Activated CD4-positive, alpha-beta T cell treated with anti-CD3 and anti-CD28 coated beads, Interleukin-2, Interleukin-6, amounts not matched to agents 100 ng/mL and 50 ng/mL, durations not matched to agents 16 hours and 8 hours (primary cell): ENCODE results near the gene GMDS.

ENCODE experiments used
- DNase-seq: peaks from one replicate; pipeline ENCODE4 v3.0.0-alpha.2; 2020

Gene GMDS

GRCh38 chr6:1662534-1662933, 582.9 kb downstream of the GMDS start:
- DNase-seq = no peak

GRCh38 chr6:1659816-1660215, 585.6 kb downstream of the GMDS start:
- no peak for DNase-seq

DNA sequence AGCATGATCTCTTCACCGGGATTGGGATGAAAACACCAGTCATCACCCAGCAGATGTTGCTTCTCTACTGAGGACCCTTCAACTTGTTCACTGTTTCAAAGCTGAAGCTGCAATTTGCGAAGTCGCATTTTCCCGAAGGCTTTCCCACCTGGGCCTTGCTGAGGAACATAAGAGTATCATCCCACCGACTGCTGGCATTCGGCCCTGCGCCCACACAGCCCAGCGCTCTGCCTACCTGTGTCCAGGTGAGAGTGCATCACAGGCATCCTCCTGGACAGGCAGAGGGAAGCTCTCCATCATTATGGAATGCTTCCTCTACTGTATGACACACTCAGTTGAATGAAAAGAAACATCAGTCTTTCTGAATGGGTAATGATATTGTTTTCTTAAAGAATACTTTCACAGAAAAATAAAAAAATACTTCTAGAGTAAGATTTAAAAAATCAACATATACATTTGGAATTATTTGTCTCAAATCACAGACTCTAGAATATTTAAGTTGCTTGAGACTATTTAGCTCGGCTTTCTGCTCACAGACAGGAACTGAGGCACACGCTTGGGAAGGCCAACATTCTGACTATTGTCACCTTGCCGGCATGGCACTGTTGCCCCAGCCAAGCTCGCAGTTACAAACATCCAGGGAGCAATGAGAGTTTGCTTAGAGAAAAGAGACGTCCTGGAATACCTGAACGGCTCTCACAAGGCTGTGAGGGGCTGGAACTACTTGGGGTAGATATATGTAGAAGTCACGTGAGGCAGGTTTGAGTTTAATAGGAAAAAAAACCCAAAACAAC, 587.0 kb downstream of the GMDS start:
- DNase-seq = no peak

GRCh38 chr6:1657771-1658165, 587.6 kb downstream of the GMDS start:
- no peak for DNase-seq

DNA sequence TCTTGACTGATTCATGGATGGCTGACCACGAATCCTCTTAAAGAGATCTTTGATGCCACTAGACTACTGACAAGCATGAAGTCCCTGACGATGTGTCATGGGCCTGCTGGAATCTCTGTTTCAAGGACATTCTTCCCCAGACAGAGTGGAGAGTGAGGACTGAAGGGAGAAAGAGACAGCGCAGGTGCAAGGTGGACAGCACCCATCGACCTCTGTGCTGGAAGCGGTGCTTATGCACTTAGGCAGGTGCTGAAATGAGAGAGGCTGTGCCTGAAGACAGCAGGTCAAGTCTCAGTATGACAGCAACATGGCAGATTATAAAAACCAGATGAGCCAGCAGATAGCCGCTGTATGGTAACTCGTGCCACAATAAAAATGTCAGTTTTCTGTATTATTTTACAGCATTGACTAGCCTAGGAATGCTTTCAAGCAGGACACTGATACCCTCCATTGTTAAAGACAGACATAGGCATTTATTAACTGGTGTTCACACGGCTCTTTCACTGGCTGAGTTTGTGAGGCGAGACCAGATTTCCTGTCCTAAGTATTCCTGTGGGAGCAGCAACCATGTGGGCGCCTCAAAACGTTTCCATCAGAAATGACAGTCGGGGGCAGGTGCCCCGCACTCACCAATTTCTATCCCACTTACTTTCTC, 588.2 kb downstream of the GMDS start:
- no peak for DNase-seq

GRCh38 chr6:1654054-1654453, 591.4 kb downstream of the GMDS start:
- DNase-seq = no peak

DNA sequence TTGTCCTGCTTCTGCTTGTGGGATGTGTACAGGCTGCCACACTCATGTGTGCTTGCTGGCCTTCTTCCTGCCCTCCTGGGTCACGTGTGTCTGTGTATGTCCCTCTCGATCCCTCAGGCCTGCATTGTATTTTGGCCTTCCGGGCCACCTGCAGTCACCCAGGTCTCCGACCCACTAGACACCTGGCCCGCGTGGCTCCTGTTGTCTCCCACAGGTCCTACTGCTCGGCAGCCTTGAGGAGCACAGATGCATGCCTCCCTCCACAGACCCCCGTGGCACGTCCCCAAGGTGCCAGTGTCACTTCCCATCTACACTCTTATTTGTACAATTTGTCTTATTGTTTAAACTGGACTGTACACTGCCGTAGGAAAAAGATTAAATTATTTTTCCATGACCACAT, 592.6 kb downstream of the GMDS start:
- DNase-seq = no peak

DNA sequence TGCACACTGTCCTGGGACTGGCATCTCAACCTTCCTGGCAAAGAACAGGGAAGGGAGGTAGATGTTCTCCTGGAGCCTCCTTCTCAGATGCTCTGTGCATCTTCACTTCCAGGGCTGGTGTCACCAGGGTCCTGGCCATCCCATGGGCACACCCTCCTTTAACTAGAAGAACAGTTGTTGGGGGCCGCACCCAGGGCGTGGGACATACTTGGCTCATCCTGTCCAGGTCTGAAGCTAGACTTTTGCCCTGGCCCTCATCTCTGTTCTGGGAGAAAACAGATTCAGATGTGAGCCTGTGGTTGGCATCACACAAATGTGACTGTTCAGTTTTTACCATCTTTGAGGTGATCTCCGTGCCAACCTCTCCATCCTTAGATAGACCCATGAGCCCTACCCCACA, 594.0 kb downstream of the GMDS start:
- no peak for DNase-seq

DNA sequence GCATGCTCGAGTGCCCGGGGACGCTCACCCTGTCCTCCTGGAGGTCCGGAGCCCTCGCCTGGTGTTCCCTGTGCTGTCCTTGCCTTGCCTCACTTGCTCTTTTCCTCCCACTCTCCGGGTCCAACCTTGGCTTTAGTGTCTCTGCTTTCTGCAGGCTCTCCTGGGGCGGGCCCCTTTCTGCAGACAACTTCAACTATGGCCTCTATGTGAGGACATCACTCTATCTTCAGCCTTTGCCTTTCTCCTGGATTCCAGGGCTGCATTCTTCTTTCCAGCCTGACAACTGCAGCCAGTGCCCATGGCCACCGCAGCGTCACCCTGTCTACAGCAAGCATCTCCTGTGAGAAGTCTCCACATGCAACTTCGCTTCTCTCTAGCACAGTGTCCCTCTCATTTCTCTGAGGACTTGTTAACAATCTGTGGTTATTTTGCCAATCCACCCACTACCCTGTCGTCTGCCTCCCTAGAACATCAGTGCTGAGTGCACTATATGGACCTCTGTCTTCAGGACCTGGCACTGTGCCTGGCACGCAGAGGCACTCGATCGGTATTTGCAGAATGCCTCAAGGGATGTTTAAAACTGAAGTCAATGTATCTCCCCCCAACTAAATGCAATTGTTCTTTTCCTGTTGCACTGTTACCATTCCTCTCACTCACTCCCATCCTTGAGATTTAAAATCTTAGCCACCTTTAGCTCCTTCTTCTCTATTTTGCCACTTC, 599.8 kb downstream of the GMDS start:
- no peak for DNase-seq

GRCh38 chr6:1644516-1645060, 600.8 kb downstream of the GMDS start:
- no peak for DNase-seq

GRCh38 chr6:1643830-1644445, 601.5 kb downstream of the GMDS start:
- no peak for DNase-seq

- DNase-seq = no peak
Observed at GRCh38 chr6:1643111-1643510, 602.3 kb downstream of the GMDS start.

- no peak for DNase-seq
Observed at GRCh38 chr6:1641343-1641885, 604.0 kb downstream of the GMDS start.

- no peak for DNase-seq
Observed at GRCh38 chr6:1640476-1640875, 604.9 kb downstream of the GMDS start.

- no peak for DNase-seq
Observed at GRCh38 chr6:1639430-1639829, 606.0 kb downstream of the GMDS start.

- DNase-seq = no peak
Observed at GRCh38 chr6:1636971-1637871, 608.2 kb downstream of the GMDS start.

GRCh38 chr6:1636272-1636825, 609.1 kb downstream of the GMDS start:
- DNase-seq = no peak

- DNase-seq = no peak
Observed at GRCh38 chr6:1635305-1636010, 609.9 kb downstream of the GMDS start.

GRCh38 chr6:1634081-1634480, 611.3 kb downstream of the GMDS start:
- no peak for DNase-seq

DNA sequence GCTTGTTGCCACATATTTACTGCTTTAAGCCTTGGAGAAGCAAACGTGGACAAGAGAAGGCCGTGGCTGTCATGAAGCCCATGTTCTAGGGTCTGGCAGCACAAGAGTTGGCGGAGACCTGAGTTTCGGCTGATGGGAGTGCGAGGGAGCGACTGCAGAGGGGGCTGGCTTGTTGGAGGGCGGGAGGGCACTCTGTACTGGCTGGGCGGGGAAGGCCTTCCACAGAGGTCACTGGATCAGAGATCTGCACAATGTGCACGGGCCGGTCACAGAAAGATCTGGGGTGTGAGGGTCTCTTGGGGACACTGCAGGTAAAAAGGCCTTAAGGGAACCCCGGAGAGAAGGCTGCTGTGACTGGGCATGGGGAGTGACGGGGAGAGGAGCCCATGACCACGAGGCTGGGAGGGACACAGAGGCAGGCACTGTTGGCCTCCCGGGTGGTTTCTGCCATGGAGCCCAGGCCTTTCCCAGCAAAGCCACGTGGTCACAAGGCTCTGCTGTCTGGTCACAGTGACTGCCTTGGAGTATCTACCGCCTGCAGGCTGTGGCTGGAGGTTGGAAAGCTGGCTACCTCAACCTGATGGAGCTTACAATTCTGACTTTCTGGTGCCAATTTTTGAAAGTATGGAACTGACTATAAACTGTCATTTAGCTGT, 611.9 kb downstream of the GMDS start:
- no peak for DNase-seq
